EL (cell line): ENCODE measurements around the gene IP6K3.

Experiments used
- DNase-seq: peaks from one replicate; pipeline ENCODE4 v3.0.0-alpha.2; 2016

The IP6K3 gene

GRCh38 chr6:33777398-33778388 is 31.0 kb upstream of the IP6K3 start:
- DNase-seq = no peak

- no peak for DNase-seq
Measured at GRCh38 chr6:33776764-33777163, 30.1 kb upstream of the IP6K3 start.

GRCh38 chr6:33776186-33776585 is 29.5 kb upstream of the IP6K3 start:
- DNase-seq = no peak

GRCh38 chr6:33774774-33775173 is 28.1 kb upstream of the IP6K3 start:
- DNase-seq = no peak

GRCh38 chr6:33772902-33773472 is 26.3 kb upstream of the IP6K3 start:
- DNase-seq = no peak

- peak; percentile 53 for DNase-seq
Measured at GRCh38 chr6:33772082-33772830, 25.6 kb upstream of the IP6K3 start.

GRCh38 chr6:33771146-33772081 is 24.7 kb upstream of the IP6K3 start:
- peak; percentile 99 for DNase-seq

GRCh38 chr6:33770833-33771145 is 24.1 kb upstream of the IP6K3 start:
- DNase-seq = no peak

GRCh38 chr6:33770124-33770832 is 23.6 kb upstream of the IP6K3 start:
- DNase-seq = no peak

GRCh38 chr6:33769248-33769821 is 22.6 kb upstream of the IP6K3 start:
- no peak for DNase-seq

- peak; percentile 84 for DNase-seq
Measured at GRCh38 chr6:33768644-33769120, 22.0 kb upstream of the IP6K3 start.

GRCh38 chr6:33766921-33767907 is 20.5 kb upstream of the IP6K3 start:
- no peak for DNase-seq

GRCh38 chr6:33765368-33765767 is 18.7 kb upstream of the IP6K3 start:
- no peak for DNase-seq

- no peak for DNase-seq
Measured at GRCh38 chr6:33764036-33764435, 17.3 kb upstream of the IP6K3 start.

- DNase-seq = no peak
Measured at GRCh38 chr6:33763483-33763882, 16.8 kb upstream of the IP6K3 start.

GRCh38 chr6:33762713-33763112 is 16.0 kb upstream of the IP6K3 start:
- no peak for DNase-seq

GRCh38 chr6:33761922-33762629 is 15.4 kb upstream of the IP6K3 start:
- peak; percentile 56 for DNase-seq

- DNase-seq = no peak
Measured at GRCh38 chr6:33761581-33761921, 14.8 kb upstream of the IP6K3 start.

- no peak for DNase-seq
Measured at GRCh38 chr6:33759887-33760629, 13.4 kb upstream of the IP6K3 start.
